ENCODE measurements around the gene SPANXD.
"Not testable (repeated sequence)": the region's sequence is repeated elsewhere in the genome, so short reads cannot be mapped to it uniquely, and the experiment has no call there.

Gene SPANXD

DNA sequence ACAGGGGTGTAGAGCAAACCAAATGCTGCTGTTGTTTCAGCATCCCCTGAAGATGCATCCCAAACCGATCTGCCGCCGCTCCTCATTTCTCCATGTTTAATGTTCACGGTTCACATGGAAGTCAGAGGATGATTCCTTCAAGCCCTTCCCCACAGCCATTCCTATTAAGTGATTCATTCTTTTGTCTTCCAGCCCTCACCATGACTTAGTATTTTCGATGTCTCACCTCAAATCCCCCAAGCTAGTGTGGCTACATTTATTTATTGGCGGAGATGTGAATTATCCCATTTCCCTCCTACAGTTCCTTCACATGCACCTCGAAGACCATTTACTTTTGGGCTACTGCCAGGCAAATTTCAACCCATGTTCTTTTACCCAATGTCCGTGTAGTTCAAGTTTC is at the start of gene SPANXD:
Gene SPANXD (minus strand): TSS at position 101 of the 400 bp plus-strand sequence. CDS start 334 bp downstream, outside the sequence.
- not testable (repeated sequence) for DNase-seq (ENCODE audit: low spot score)

- DNase-seq (ENCODE audit: low spot score), result no peak
Observed at GRCh38 chrX:141742666-141743065, 44.1 kb upstream of the SPANXD start.

GRCh38 chrX:141736656-141737055 is 38.1 kb upstream of the SPANXD start:
- DNase-seq (ENCODE audit: low spot score), result no peak

DNA sequence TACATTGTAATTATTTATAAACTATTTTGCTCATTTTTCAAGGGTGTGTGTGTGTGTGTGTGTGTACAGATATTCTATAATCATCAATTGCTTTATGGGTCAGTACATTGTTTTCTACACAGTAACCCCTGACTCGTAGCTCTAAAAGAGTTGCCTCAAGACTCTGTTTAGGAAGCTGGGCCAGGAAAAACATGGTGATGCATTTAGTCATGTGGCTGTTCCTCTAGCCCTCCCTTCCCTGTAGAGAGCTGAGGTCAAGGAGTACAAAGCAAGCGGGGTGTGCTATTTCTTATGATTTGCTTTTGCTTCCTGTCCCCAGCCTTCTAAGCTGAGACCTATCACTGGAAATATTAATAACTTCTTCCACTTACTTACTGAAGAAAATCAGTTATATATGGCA is 34.8 kb upstream of the SPANXD start:
- DNase-seq (ENCODE audit: low spot score), result no peak

- no peak for DNase-seq (ENCODE audit: low spot score)
Observed at GRCh38 chrX:141732031-141732430, 33.5 kb upstream of the SPANXD start.

DNA sequence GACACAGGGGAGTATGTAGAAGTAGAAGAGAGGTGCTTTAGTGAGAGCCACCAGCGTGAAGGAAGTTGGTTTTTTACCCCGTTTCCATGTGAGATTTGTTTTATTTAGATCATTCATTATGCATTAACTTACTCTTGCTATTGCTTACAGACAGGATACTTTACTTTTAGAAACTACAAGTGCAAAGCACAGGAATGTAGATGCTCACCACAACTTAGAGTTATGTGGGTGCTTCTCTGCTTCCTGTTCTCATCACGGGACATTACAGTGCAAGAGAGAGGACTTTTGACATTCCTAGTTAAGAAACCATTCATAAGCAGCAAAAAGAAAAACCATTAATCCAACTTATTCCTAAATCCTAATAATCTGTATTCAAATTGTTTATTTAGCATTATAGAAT is 25.6 kb upstream of the SPANXD start:
- DNase-seq (ENCODE audit: low spot score), result no peak

GRCh38 chrX:141714680-141715079 is 16.1 kb upstream of the SPANXD start:
- no peak for DNase-seq (ENCODE audit: low spot score)

- no peak for DNase-seq (ENCODE audit: low spot score)
Observed at GRCh38 chrX:141701072-141701471, 2.5 kb upstream of the SPANXD start.

- DNase-seq (ENCODE audit: low spot score), result no peak
Observed at GRCh38 chrX:141673946-141674345, 24.6 kb downstream of the SPANXD start.

DNA sequence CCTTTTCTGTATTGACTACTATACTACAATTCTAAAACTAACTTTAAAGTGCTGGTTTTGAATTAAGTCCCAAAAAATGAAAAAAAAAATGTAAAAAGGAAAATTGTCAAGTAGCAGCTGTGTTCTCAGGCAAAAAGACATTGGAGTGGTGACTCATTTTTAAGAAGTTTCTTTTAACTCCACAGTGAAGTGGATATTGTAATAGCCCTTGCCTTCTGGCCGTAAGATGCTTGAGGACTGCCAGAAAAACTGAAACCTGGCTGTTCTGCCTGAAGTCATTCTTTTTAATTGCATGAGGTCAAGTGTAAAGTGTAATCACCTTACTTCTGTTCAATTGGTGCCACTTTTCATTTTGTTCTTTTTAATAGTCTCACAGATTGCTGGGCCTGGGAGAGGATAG is 28.9 kb downstream of the SPANXD start:
- DNase-seq (ENCODE audit: low spot score), result no peak

DNA sequence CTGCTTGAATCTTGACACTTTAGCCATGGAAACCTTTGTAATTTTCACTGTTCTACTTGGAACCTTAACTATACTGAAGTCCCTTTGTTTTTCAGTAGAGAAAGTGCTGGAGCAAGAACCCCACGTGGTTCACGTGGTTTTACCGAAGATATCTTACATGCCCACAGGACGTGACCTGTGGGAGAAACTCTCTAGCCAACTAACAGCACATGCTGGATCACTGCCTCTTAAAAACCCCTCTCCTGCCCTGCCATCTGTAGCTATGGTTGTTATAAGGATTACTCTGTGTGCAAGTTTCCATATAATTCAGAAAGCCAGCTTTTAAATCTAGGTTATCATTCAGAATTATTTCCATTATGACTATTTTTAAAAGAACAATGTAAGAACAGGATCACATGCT is 30.2 kb downstream of the SPANXD start:
- no peak for DNase-seq (ENCODE audit: low spot score)

GRCh38 chrX:141662781-141663180 is 35.8 kb downstream of the SPANXD start:
- no peak for DNase-seq (ENCODE audit: low spot score)

DNA sequence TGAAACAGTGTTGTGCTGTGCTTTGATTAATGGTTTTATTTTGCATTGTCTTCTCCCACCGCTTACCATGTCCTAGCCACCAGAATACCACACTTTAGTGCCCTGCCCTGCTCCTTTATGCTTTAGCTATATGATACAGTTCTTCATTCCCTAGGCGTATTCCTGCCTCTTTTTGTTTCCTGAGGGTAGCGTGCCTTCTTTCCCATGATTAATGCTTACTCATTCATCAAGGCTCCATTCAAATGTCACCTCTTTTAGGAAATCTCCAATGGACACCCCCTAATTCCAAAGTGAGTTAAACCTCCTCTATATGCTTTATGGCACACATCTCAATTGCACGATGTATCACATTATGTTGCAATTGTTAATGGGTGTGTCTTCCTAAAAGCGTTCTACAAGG is 46.3 kb downstream of the SPANXD start:
- no peak for DNase-seq (ENCODE audit: low spot score)

All from cerebellar cortex (tissue), 1 donor.